Mucosa of descending colon (tissue), 3 donors: ENCODE results near the gene WNK2. TPM values are rescaled to one million over a fixed set of nuclear protein-coding genes. Genes with fewer than 3 reads are reported as not detected.
A peak's percentile ranks its signal among the peaks of the same experiment; 100 is the strongest.

Source experiments
- ATAC-seq: fragments of 200-7000 bp; cut with Tn5 transposase; one replicate; pipeline ENCODE4 v1.9.1; 2020; ENCODE audit warnings: mild to moderate bottlenecking, moderate library complexity
- DNase-seq, 3 donors: peaks; one replicate each; pipeline ENCODE4 v3.0.0-alpha.2; 2020
- H3K36me3 ChIP-seq: fragments of 200-600 bp; one replicate; pipeline ENCODE4 v1.8.0; 2021; ENCODE audit warnings: low read depth, mild to moderate bottlenecking
- H3K4me1 ChIP-seq: fragments of 200-600 bp; one replicate; pipeline ENCODE4 v1.8.0; 2021; ENCODE audit warnings: low read depth, mild to moderate bottlenecking
- H3K4me3 ChIP-seq: fragments of 200-600 bp; one replicate; pipeline ENCODE4 v1.8.0; 2021; ENCODE audit warnings: mild to moderate bottlenecking
- H3K9me3 ChIP-seq: fragments of 200-600 bp; one replicate; pipeline ENCODE4 v1.8.0; 2021; ENCODE audit warnings: mild to moderate bottlenecking
- intact Hi-C, 2 donors: fragments of 100-400 bp; cut with DNase I in 1 of 2; cut with micrococcal nuclease in 1 of 2; formaldehyde crosslinking; loops; one replicate each; pipeline versions ENCODE4 v1.11.0 to v1.11.1; 2022; cut with DNase I, micrococcal nuclease
- total RNA-seq, 3 donors: library from RNA; stranded (reverse); fragmentation: NEBNext Ultra II Directional in 2 of 3; extraction: Animal tissue kit (Norgen Biotek cat#: 25700) in 2 of 3; gene quantifications; one replicate each; pipeline versions ENCODE4 v1.2.1 to v1.2.4, GENCODE V29; 2021 to 2023
- TF ChIP-seq, protein P1 (sequence below): fragments of 200-600 bp; IDR thresholded peaks from one replicate; pipeline ENCODE4 v1.8.0; 2022; ENCODE audit warnings: antibody characterized with exemption, mild to moderate bottlenecking
- donor health status: DM: no; HTN: no; CAD: no; lungs with moderate emphysema.
- donor health status: DM: no; HTN: no; CAD: no.
- donor health status: DM: no; HTN: yes; CAD: no.

WNK2 gene
- total RNA-seq, 3 donors from 2014 or later: 175 to 276 (median 201) TPM

DNA sequence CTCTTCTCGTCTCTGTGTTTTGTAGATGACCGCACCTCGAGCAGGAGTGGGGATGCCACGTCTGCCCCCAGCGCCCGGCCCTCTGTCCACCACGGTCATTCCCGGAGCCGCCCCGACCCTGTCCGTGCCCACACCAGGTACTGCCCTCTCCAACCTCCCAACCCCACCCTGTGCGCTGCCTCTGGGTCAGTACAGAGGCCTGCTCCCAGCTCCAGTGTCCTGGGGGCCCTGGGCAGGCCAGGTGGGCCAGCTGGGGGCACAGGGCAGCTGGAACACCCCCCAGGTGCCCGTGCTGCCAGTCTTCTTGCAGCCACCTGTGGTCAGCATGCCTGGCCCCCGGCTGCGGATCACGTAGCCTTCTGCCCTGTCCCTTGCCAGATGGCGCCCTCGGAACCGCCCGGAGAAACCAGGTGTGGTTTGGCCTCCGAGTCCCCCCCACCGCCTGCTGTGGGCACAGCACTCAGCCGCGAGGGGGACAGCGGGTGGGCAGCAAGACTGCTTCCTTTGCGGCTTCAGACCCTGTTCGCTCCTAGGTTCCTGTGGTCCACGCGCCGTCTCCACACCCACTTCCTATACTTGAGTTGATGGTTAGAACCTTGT is 133.7 kb downstream of the WNK2 start:
- intact Hi-C loops: no loop called here
- H3K4me3 ChIP-seq: no peak overlapping the region
- peaks cover 7% of the 10 kb centered on the region for H3K4me1 ChIP-seq
- DNase-seq: peak in 1 of 3 donors; percentile 28
- no peak for ATAC-seq
- H3K9me3 ChIP-seq: no peaks in the 10 kb centered on the region
- TF ChIP-seq, protein P1, sequence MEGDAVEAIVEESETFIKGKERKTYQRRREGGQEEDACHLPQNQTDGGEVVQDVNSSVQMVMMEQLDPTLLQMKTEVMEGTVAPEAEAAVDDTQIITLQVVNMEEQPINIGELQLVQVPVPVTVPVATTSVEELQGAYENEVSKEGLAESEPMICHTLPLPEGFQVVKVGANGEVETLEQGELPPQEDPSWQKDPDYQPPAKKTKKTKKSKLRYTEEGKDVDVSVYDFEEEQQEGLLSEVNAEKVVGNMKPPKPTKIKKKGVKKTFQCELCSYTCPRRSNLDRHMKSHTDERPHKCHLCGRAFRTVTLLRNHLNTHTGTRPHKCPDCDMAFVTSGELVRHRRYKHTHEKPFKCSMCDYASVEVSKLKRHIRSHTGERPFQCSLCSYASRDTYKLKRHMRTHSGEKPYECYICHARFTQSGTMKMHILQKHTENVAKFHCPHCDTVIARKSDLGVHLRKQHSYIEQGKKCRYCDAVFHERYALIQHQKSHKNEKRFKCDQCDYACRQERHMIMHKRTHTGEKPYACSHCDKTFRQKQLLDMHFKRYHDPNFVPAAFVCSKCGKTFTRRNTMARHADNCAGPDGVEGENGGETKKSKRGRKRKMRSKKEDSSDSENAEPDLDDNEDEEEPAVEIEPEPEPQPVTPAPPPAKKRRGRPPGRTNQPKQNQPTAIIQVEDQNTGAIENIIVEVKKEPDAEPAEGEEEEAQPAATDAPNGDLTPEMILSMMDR: no peak
- no peaks in the 10 kb centered on the region for H3K36me3 ChIP-seq

DNA sequence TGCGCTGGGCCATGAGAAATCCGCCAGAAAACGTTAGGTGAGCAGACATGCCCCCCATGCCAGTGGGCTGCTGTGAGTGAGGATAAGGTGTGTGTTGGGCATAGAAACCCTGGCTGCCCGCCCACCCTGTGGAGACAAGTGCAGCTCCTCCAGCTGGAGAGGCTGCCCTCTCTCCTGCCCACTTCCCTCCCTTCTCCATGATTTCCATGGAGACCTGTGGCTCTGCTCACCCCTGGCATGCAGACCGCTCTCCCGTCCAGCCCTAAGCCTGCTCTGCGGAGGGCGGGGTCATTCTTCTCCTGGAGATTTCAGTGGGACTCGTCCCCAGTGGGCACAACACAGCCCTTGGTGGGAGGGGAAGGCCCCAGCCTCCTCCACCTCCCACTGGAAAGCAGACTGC is 134.5 kb downstream of the WNK2 start:
- TF ChIP-seq, protein P1: no peak
- ATAC-seq: no peak
- intact Hi-C loops: no loop called here
- Histone ChIP-seq H3K9me3 (no peaks in the 10 kb centered on the region), H3K4me3 (no peak overlapping the region), H3K36me3 (no peaks in the 10 kb centered on the region), H3K4me1 (peaks cover 2% of the 10 kb centered on the region)
- no peak for DNase-seq

DNA sequence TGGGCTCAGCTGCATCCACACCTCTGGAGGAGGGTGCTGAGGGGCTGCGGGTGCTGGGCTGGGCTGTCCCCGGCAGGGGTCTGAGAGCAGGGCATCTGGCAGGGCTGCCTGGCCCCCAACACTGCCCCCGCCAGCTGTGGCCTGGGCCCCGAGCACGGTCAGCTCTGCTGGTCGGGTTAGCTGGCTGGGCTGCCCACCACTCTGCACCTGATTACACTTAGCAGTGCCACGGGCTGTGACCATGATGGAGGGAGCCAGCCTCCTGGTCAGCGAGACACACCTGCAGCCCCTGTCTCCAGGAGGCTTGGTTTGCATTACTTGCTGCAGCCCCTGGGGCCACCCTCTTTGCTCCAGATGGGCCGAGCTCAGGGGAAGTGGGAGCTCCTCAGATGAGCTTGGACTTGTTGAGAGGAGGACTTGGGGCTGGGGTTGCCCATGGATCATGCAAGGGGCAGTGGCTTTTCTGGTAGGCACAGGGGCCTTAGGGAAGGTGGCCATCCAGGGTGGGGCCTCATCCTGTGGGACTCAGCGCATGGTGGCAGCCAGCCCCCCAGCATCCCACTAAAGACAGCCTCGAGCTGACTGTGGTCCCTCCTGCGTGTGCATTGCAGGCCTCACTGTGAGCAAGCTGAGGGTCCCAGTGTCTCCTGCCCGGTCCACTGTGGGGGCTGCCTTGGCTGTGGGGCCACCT is 135.5 kb downstream of the WNK2 start:
- TF ChIP-seq, protein P1: no peak
- no peaks in the 10 kb centered on the region for H3K4me1 ChIP-seq
- ATAC-seq: no peak
- no peaks in the 10 kb centered on the region for H3K9me3 ChIP-seq
- no peaks in the 10 kb centered on the region for H3K36me3 ChIP-seq
- no peak overlapping the region for H3K4me3 ChIP-seq
- intact Hi-C loops: no loop called here
- no peak for DNase-seq

DNA sequence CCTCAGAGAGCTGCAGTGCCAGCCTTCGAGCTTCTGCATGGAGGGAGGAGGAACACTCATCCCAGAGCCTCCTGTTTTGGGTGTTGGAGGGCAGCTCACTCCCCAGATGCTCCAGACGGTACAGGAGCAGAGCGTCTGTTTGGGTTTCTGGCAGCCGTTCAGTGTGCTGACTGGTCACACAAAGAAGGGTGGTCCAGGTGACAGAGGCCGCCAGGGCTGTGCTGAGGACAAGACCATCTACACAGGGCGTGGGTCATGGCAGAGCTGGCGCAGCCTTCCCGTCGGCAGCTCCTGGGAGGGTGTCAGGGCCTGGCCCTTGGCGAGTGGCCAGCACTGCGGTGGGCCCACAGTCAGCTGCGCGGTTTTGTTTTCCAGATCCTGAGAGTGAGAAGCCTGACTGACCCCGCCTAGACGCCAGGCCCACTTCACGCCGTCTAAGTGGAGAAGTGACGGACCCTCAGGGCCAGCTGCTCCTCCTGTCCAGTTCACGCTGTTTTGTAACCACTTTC is 136.1 kb downstream of the WNK2 start:
- ATAC-seq (no peak), DNase-seq (no peak)
- TF ChIP-seq, protein P1: no peak
- Histone ChIP-seq H3K9me3 (no peaks in the 10 kb centered on the region), H3K4me1 (no peaks in the 10 kb centered on the region), H3K4me3 (no peak overlapping the region), H3K36me3 (no peaks in the 10 kb centered on the region)
- intact Hi-C loops: no loop called here

DNA sequence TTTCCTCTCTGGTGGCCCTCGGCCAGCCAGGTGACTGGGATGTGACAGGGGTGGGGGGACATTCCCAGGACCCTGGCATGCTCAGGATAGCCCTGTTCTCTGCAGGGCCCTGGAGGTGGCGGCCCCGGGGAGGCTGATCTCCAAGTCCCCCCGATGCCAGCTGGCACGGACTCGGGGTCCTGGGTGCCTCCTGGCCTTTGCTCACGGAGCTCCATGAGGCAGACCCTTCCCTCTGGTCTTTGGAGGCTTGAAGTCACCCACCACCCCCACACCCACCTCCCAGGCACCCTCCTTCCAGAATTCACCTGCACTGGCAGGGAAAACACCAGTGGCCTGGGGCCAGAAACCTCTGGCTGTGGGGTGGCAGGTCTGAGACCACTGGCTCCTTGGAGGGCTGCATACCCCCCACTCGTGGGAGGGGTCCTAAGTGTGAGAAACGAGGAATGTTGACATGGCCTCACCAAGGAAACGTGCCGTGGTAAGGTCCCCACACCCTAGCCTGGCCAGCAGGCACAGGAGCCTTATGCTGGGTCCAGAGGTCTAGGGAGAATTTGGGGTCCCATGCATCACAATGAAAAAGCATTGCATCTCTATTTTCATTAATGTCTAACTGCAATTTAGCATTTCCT is 136.8 kb downstream of the WNK2 start:
- DNase-seq: no peak
- H3K9me3 ChIP-seq: no peaks in the 10 kb centered on the region
- no peak overlapping the region for H3K4me3 ChIP-seq
- no peak for ATAC-seq
- H3K36me3 ChIP-seq: no peaks in the 10 kb centered on the region
- TF ChIP-seq, protein P1: no peak
- peaks cover 2% of the 10 kb centered on the region for H3K4me1 ChIP-seq
- intact Hi-C loops: no loop called here
